GM20000 (cell line): ENCODE measurements around the gene C1orf52.
"Not testable (repeated sequence)": the region's sequence is repeated elsewhere in the genome, so short reads cannot be mapped to it uniquely, and the experiment has no call there.

Source experiments
- DNase-seq: peaks from one replicate; pipeline ENCODE4 v3.0.0; 2012; ENCODE audit warnings: low spot score
- CTCF ChIP-seq: IDR thresholded peaks from 2 replicates; pipeline ENCODE4 v1.5.1; 2012; ENCODE audit warnings: mild to moderate bottlenecking, control low read depth; ENCODE audit errors: extremely low read depth, missing control alignments

Gene C1orf52

GRCh38 chr1:85268801-85269585 lies 9.5 kb upstream of the C1orf52 start:
- no peak for TF ChIP-seq CTCF
- DNase-seq = no peak

GRCh38 chr1:85267313-85267712 lies 7.9 kb upstream of the C1orf52 start:
- DNase-seq = no peak
- TF ChIP-seq CTCF = no peak

- TF ChIP-seq CTCF = no peak
- DNase-seq = no peak
These were observed 4.7 kb upstream of the C1orf52 start for GRCh38 chr1:85264150-85264549.

- no peak for DNase-seq
- no peak for TF ChIP-seq CTCF
These were observed 3.5 kb upstream of the C1orf52 start for GRCh38 chr1:85262985-85263384.

GRCh38 chr1:85259912-85260274 lies 431 bp upstream of the C1orf52 start:
- TF ChIP-seq CTCF = no peak
- DNase-seq = no peak

- DNase-seq = no peak
- no peak for TF ChIP-seq CTCF
These were observed 835 bp downstream of the C1orf52 start for GRCh38 chr1:85258536-85259117.

- not testable (repeated sequence) for DNase-seq
These were observed 10.4 kb downstream of the C1orf52 start for GRCh38 chr1:85249042-85249441.

GRCh38 chr1:85245891-85246290 lies 13.6 kb downstream of the C1orf52 start:
- TF ChIP-seq CTCF = no peak
- no peak for DNase-seq
